ENCODE results near the gene ARID4A. TPM values are rescaled to one million over a fixed set of nuclear protein-coding genes. Genes with fewer than 3 reads are reported as not detected.
A peak's percentile ranks its signal among the peaks of the same experiment; 100 is the strongest.
"Not testable (repeated sequence)": the region's sequence is repeated elsewhere in the genome, so short reads cannot be mapped to it uniquely, and the experiment has no call there.

The ARID4A gene
- total RNA-seq, 1 experiment from 2014 or later: 3.5 TPM

DNA sequence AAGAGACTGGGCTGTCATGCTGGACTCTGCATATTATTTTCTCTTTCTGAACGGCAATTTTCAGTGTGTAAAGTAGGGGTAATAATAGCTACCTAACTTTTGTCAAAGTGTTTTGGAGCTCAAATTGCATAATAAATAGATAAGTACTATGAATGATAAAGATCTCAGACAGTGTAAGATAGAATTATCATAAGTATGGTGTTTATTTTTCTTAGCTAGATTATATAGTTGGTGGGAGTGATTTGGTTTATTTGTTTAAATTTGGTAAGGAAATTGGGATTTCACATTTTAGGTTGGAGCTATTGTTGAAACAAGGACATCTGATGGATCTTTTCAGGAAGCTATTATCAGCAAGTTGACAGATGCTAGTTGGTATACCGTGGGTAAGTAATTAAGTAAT is 7.4 kb downstream of the ARID4A start:
- H3K4me3 ChIP-seq (ENCODE audit: insufficient read depth, low read depth, low read length): no peak overlapping the region
- no peaks in the 10 kb centered on the region for H3K27me3 ChIP-seq (ENCODE audit: control insufficient read depth, insufficient read depth, low read length)
- no peak for DNase-seq
- no peaks in the 10 kb centered on the region; the same call in none of the 2 replicates for H3K36me3 ChIP-seq (replicated peaks; ENCODE audit: control insufficient read depth, insufficient read depth, low read length)

DNA sequence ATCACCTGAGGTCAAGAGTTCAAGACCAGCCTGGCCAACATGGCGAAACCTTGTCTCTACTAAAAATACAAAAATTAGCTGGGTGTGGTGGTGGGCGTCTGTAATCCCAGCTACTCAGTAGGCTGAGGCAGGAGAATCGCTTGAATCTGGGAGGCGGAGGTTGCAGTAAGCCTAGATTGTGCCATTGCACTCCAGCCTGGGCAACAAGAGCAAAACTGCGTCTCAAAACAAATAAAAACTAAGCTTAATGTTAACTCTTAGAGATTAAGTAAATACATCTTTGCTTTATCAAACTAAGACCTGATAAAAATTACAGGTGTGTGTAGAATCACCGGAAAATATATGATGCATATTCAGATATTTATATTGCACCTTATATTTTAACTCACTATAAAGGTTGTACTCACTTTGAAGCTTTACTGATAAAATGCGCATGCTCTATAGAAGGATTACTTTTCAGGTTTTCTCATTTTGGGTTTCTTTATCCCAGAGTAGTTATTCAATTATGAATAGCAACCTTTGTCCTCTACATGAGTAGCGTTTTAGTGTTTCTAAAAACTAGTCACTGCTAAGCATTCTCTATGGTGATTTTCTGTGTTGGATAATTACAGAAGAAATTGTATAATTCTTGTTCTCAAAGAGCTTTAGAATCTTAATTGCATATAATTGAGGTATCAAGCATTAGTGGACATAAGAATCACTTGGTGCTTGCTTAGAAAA is 9.4 kb downstream of the ARID4A start:
- H3K36me3 ChIP-seq (replicated peaks; ENCODE audit: control insufficient read depth, insufficient read depth, low read length): no peaks in the 10 kb centered on the region; the same call in none of the 2 replicates
- H3K4me3 ChIP-seq (ENCODE audit: insufficient read depth, low read depth, low read length): no peak overlapping the region

DNA sequence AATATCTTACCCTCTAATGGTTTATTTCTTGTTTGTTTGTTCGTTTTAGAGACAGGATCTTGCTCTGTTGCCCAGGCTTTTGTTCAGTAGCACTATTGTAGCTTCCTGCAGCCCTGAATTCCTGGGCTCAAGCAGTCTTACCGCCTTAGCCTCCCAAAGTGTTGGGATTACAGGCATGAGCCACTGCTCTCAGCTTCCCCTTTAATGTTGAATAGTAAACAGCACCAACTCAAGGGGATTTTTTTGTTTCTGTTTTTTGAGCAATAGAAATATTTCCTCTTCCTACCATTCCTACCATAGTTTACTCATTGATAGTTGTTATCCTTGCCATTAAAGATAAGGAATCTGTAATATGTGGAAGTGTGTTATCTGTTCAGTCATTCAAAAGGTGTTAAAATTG is 10.7 kb downstream of the ARID4A start:
- Histone ChIP-seq H3K4me3 (ENCODE audit: insufficient read depth, low read depth, low read length) (no peak overlapping the region), H3K27me3 (ENCODE audit: control insufficient read depth, insufficient read depth, low read length) (no peaks in the 10 kb centered on the region), H3K36me3 (replicated peaks; ENCODE audit: control insufficient read depth, insufficient read depth, low read length) (no peaks in the 10 kb centered on the region; the same call in 1 of the 2 replicates)
- DNase-seq: no peak

More for the DNA sequence above, 9.4 kb downstream of the ARID4A start:
- no peaks in the 10 kb centered on the region for H3K27me3 ChIP-seq (ENCODE audit: control insufficient read depth, insufficient read depth, low read length)
- no peak for DNase-seq

DNA sequence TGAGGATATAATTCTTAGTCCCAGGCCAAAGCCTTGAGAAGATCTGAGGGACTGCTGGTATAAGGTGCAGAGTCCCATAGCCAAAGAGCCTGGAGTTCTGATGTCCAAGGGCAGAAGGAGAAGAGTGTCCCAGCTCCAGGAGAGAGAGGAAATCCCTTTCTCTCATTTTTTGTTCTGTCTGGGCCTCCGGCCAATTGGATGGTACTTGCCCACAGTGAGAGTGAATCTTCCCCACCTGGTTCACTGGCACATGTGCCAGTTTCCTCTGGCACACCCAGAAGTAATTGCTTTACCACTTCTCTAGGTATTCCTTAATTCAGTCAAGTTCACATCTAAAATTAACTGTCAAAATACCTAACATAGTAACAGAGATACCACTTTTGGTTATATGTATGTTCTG is 15.3 kb downstream of the ARID4A start:
- DNase-seq: no peak
- H3K36me3 ChIP-seq (replicated peaks; ENCODE audit: control insufficient read depth, insufficient read depth, low read length): peaks cover 2% of the 10 kb centered on the region
- H3K27me3 ChIP-seq (ENCODE audit: control insufficient read depth, insufficient read depth, low read length): no peaks in the 10 kb centered on the region

DNA sequence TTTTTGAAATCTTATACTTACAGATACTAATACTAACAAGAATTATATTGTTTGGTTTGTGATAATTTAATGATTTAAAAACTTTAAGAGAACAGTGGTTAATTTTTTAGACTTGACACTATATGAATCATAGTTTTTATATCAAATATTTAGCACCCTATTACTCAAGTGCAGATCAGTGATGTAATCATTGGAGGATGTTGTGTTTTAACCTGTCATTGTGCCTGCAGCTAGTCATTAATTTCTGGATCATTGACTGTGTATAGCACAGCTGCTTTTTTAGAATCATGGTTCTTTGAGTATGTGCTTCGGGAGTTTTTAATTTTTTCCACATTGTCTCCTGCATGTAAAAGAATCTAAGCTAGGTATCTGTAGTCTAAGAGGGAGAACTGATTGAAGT is 17.3 kb downstream of the ARID4A start:
- H3K4me3 ChIP-seq (ENCODE audit: insufficient read depth, low read depth, low read length): no peak overlapping the region
- peaks cover 2% of the 10 kb centered on the region for H3K36me3 ChIP-seq (replicated peaks; ENCODE audit: control insufficient read depth, insufficient read depth, low read length)
- no peak for DNase-seq

More for the DNA sequence above, 15.3 kb downstream of the ARID4A start:
- H3K4me3 ChIP-seq (ENCODE audit: insufficient read depth, low read depth, low read length): no peak overlapping the region

DNA sequence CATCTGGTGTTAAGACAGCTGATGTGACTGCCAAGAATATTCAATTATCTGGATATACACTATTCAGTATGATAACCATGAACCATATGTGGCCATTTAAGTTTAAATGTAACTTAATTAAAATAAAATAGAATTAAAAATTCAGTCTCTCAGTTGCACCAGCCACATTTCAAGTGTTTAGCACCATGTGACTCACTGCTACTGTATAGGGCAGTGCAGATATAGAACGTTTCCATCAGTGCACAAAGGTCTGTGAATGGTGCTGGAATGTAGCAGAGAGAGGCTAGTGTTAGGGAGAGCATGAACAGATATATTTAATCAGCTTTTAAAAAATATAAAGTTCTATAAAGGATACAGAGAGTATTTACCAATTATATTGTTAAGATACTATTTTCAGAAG is 28.7 kb downstream of the ARID4A start:
- H3K4me3 ChIP-seq (ENCODE audit: insufficient read depth, low read depth, low read length): no peak overlapping the region
- H3K36me3 ChIP-seq (replicated peaks; ENCODE audit: control insufficient read depth, insufficient read depth, low read length): peaks cover 7% of the 10 kb centered on the region
- no peak for DNase-seq
- H3K27me3 ChIP-seq (ENCODE audit: control insufficient read depth, insufficient read depth, low read length): no peaks in the 10 kb centered on the region

More for the DNA sequence above, 17.3 kb downstream of the ARID4A start:
- no peaks in the 10 kb centered on the region for H3K27me3 ChIP-seq (ENCODE audit: control insufficient read depth, insufficient read depth, low read length)

DNA sequence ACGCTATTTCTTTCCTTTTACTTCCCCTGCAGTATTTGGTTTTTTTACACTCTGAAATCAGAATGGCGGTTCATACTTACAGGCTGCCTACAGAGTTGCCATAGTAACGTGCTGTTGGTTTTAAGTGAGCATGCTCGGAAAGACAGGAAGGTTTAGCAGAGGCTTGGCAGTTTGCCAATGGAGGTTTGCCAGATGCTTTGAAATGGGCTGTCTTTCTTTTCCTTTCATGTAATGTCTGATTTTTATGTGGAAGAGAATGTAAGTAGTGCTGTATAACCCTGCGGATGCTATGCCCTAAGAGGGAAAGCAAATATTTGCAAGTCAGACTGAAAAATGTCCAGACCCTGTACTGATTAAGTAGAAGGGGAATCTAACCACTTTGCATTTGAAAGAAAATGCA is 32.8 kb downstream of the ARID4A start:
- H3K4me3 ChIP-seq (ENCODE audit: insufficient read depth, low read depth, low read length): no peak overlapping the region
- peak; percentile 21 for DNase-seq
- H3K36me3 ChIP-seq (replicated peaks; ENCODE audit: control insufficient read depth, insufficient read depth, low read length): peaks cover 3% of the 10 kb centered on the region; the same call in 1 of the 2 replicates
- H3K27me3 ChIP-seq (ENCODE audit: control insufficient read depth, insufficient read depth, low read length): no peaks in the 10 kb centered on the region

DNA sequence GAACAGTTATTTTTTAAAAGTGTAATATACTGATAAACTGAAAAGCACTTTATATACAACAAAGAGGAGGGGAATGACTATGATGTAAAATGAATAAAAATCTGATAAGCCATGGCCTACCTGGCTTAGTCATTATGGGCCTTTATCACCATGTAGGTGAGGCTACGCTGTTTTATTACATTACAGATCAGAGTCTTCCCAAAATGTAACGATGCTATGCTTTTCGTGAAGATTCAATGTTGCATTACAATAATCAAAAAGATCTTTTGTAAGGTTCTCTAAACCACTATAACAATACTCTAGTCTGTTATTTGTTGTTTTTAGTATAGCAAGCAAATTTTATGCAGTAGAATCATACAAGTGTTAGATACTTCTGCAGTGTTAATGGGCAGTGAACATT is 34.2 kb downstream of the ARID4A start:
- Histone ChIP-seq H3K36me3 (replicated peaks; ENCODE audit: control insufficient read depth, insufficient read depth, low read length) (peaks cover 3% of the 10 kb centered on the region; the same call in 1 of the 2 replicates), H3K4me3 (ENCODE audit: insufficient read depth, low read depth, low read length) (no peak overlapping the region), H3K27me3 (ENCODE audit: control insufficient read depth, insufficient read depth, low read length) (no peaks in the 10 kb centered on the region)
- DNase-seq: no peak

DNA sequence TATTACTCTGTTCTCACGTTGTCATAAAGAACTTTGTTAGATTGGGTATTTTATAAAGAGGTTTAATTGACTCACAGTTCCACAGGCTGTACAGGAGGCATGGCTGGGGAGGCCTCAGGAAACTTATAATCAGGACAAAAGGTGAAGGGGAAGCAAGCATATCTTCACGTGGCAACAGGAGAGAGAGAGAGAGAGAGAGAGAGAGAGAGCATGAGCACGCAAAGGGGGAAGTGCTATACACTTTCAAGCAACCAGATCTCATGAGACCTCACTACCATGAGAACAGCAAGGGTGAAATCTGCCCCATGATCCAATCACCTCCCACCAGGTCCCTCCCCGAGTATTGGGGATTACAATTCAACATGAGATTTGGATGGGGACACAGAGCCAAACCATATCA is 41.3 kb downstream of the ARID4A start:
- not testable (repeated sequence) for H3K27me3 ChIP-seq (ENCODE audit: control insufficient read depth, insufficient read depth, low read length); H3K4me3 ChIP-seq (ENCODE audit: insufficient read depth, low read depth, low read length); DNase-seq; H3K36me3 ChIP-seq (replicated peaks; ENCODE audit: control insufficient read depth, insufficient read depth, low read length)

DNA sequence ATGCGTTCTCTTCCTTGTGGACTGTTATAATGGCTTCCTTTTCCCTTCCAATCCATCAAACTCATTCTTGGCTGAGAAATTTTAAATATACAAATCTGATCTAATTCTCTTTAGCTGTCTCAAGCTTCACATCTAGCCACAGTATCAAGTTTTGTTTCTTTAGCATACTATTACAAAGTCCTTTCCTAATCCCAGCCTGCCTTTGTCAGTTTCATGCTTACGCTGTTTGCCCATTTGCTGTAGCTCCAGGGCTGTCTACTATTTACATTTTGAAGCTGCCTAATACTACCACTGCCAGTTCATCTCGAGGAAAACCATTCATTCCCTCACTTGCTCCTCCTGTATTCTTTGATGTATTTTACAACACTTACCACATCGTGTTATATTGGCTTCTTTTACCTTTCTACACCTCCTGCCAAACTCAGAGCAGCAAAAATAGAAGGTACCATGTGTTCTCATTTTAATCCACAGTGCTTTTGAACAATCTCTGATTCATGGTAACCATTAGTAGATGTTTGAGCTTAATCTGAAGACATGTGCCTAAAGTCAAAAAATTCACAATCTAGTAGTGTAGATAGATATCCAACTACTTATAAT is 42.9 kb downstream of the ARID4A start:
- Histone ChIP-seq H3K36me3 (replicated peaks; ENCODE audit: control insufficient read depth, insufficient read depth, low read length) (no peaks in the 10 kb centered on the region; the same call in 1 of the 2 replicates), H3K4me3 (ENCODE audit: insufficient read depth, low read depth, low read length) (no peak overlapping the region), H3K27me3 (ENCODE audit: control insufficient read depth, insufficient read depth, low read length) (no peaks in the 10 kb centered on the region)
- no peak for DNase-seq

DNA sequence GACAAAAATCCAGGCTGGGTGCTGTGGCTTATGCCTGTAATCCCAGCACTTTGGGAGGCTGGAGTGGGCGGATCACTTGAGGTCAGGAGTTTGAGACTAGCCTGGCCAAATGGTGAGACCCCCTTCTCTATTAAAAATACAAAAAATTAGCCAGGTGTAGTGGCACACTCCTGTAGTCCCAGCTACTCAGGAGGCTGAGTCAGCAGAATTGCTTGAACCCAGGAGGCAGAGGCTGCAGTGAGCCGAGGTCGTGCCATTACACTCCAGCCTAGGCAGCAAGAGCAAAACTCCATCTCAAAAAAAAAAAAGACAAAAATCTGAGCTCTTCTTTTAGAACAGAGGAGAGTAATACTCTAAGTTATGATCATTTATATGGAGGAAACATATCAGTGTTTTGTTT is 45.2 kb downstream of the ARID4A start:
- H3K27me3 ChIP-seq (ENCODE audit: control insufficient read depth, insufficient read depth, low read length); H3K36me3 ChIP-seq (replicated peaks; ENCODE audit: control insufficient read depth, insufficient read depth, low read length); H3K4me3 ChIP-seq (ENCODE audit: insufficient read depth, low read depth, low read length); DNase-seq: not testable (repeated sequence)

DNA sequence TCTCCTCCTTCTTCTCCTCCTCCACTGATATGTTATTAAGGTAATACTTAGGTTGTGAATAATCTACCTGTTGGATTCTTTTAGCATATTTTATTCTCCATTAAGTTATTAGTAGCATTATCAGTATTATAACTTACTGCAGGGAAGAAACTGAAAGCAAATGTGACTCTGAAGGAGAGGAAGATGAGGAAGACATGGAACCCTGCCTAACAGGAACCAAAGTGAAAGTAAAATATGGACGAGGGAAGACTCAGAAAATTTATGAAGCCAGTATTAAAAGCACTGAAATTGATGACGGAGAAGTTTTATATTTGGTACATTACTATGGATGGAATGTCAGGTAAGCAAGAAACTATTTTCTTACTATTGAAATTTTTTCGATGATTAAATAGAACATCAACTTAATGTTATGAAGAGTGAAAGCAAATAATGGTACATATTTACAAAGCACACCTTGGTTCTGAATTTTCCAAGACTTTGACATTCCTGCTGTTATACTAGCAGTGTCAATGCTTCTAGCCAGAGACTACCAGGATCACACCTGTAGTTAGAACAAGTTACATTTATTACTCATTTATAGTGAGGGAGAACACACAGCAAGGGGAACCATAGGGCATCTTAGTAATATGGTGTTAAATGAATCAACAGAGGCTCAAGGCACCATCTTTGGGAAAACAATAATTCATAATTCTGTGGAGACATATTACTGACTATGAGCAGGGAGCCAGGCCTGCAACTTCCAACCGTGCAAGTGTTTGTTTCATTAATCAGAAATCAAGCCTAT is 55.4 kb downstream of the ARID4A start:
- H3K36me3 ChIP-seq (replicated peaks; ENCODE audit: control insufficient read depth, insufficient read depth, low read length): peaks cover 3% of the 10 kb centered on the region
- DNase-seq: no peak
- no peak overlapping the region for H3K4me3 ChIP-seq (ENCODE audit: insufficient read depth, low read depth, low read length)
- H3K27me3 ChIP-seq (ENCODE audit: control insufficient read depth, insufficient read depth, low read length): no peaks in the 10 kb centered on the region

DNA sequence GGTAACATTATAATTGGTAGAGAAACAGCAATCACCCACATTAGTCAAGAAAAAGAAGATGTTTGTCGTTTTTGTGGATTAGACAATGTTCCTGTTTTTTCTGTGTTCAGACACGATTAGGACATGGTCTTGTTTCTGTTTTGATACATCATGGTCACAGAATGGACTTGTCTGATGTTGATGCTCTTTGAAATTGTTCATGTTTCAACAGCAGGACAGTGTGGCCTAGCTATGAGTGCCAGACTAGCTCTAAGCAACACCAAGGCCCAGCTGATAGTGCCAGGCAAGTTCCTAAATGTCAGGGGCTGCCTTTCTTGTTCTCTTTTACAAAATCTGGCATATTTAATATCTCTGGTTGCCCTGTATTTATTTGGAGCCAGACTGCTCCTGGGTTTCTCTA is 56.5 kb downstream of the ARID4A start:
- Histone ChIP-seq H3K27me3 (ENCODE audit: control insufficient read depth, insufficient read depth, low read length) (no peaks in the 10 kb centered on the region), H3K36me3 (replicated peaks; ENCODE audit: control insufficient read depth, insufficient read depth, low read length) (peaks cover 3% of the 10 kb centered on the region), H3K4me3 (ENCODE audit: insufficient read depth, low read depth, low read length) (no peak overlapping the region)
- no peak for DNase-seq

DNA sequence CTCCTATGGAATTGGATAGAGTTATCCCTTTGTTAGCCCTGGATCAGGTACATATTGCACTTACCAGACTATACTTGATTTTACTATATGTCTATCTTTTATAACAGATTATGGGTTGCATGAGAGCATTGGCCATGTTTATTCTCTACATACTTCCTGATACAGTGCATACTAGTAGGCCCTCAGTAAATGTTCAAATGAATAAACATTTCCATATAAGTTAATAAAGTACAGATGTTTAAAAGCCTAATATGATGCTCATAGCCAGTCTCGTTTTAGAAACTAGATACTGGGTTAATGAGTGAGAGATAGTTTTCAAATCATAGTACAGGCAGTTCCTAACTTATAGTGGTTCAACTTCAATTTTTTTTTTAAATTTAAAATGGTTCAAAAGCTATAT is 57.9 kb downstream of the ARID4A start:
- peaks cover 2% of the 10 kb centered on the region for H3K36me3 ChIP-seq (replicated peaks; ENCODE audit: control insufficient read depth, insufficient read depth, low read length)
- no peak for DNase-seq
- no peak overlapping the region for H3K4me3 ChIP-seq (ENCODE audit: insufficient read depth, low read depth, low read length)
- H3K27me3 ChIP-seq (ENCODE audit: control insufficient read depth, insufficient read depth, low read length): no peaks in the 10 kb centered on the region

DNA sequence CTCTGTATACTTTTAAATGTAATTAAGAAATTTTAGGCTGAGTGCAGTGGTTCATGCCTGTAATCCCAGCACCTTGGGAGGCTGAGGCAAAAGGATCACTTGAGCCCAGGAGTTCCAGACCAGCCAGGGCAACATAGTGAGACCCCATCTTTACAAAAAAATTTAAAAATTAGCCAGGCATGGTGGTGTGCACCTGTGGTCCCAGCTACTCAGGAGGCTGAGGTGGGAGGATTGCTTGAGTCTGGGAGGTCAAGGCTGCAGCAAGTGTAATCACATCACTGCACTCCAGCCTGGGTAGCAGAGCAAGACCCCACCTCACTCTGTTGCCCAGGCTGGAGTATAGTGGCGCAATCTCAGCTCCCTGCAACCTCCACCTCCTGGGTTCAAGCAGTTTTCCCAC is 63.9 kb downstream of the ARID4A start:
- not testable (repeated sequence) for H3K36me3 ChIP-seq (replicated peaks; ENCODE audit: control insufficient read depth, insufficient read depth, low read length); DNase-seq; H3K4me3 ChIP-seq (ENCODE audit: insufficient read depth, low read depth, low read length); H3K27me3 ChIP-seq (ENCODE audit: control insufficient read depth, insufficient read depth, low read length)
